Activated effector memory CD4-positive, alpha-beta T cell treated with Interleukin-2 at 50 U/mL for 16 hours (primary cell): ENCODE data around the gene SREK1.
"Not testable (repeated sequence)": the region's sequence is repeated elsewhere in the genome, so short reads cannot be mapped to it uniquely, and the experiment has no call there.

ENCODE experiments used
- DNase-seq: peaks from one replicate; pipeline ENCODE4 v3.0.0-alpha.2; 2020

Gene SREK1, protein sequence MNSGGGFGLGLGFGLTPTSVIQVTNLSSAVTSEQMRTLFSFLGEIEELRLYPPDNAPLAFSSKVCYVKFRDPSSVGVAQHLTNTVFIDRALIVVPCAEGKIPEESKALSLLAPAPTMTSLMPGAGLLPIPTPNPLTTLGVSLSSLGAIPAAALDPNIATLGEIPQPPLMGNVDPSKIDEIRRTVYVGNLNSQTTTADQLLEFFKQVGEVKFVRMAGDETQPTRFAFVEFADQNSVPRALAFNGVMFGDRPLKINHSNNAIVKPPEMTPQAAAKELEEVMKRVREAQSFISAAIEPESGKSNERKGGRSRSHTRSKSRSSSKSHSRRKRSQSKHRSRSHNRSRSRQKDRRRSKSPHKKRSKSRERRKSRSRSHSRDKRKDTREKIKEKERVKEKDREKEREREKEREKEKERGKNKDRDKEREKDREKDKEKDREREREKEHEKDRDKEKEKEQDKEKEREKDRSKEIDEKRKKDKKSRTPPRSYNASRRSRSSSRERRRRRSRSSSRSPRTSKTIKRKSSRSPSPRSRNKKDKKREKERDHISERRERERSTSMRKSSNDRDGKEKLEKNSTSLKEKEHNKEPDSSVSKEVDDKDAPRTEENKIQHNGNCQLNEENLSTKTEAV

DNA sequence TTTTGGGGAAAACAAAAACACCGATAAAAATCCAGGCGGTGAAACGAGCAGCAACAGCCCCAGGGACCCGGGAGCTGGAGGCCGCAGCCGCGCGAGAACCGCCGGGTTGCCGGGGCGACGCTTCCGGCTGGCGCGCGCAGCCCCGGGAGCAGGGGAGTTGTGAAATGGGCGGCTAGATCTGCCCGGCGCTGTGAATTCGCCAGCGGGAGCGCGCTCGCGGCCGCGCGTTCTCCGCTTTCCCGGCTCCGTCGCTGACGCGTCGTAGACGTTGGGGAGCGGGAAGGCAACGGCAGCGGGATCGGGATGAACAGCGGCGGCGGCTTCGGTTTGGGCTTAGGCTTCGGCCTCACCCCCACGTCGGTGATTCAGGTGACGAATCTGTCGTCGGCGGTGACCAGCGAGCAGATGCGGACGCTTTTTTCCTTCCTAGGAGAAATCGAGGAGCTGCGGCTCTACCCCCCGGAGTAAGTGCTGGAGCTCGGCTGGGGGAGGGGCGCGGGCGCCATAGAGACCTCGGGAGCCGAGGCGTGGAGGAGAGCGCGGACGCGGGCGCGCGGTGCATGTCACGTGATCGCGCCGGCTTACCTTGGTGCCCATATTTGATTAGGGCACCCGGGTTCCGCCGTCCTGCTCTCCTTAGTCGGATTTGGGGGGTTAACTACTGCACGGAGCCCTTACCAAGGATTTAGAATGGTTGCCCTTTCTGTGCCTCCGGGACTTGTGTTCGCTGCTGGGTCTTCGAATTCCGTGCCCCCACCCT is at the start of gene SREK1:
SREK1 (plus strand) TSS at position 227 of the 760 bp plus-strand sequence; CDS start at position 304, 77 bp downstream.
- DNase-seq: peak; percentile 81

DNA sequence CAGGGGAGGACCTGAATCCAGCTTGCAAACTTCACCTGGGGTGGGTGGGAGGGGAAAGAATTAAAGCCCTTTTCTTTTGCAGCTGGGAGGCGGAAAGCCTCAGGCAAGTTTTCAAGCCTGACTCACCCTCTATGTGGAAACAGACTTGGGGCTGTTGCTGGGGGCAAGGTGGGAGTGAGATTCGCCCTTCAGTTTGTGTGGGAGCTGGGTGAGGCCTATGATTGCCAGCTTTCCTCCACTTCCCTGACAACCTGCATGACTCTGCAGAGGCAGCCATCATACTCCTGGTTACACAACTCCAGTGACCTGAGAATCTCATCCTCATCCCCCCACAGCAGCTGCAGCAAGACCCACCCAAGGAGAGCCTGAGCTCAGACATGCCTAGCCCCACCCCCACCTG is 43.2 kb upstream of the SREK1 start:
- no peak for DNase-seq

DNA sequence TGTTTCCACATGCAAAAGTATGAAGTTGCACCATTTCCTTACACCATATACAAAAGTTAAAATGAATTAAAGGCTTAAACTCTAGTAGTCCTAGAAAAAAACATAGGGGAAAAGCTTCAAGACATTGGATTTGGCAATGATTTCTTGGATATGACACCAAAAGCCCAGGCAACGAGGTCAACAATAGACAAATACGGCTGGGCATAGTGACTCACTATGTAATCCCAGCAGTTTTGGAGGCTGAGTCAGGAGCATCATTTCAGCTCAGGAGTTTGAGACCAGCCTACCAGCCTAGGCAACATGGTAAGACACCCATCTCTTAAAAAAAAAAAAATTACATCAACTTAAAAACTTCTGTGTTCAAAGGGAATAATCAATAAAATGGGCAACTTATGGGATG is 30.9 kb upstream of the SREK1 start:
- DNase-seq: no peak

DNA sequence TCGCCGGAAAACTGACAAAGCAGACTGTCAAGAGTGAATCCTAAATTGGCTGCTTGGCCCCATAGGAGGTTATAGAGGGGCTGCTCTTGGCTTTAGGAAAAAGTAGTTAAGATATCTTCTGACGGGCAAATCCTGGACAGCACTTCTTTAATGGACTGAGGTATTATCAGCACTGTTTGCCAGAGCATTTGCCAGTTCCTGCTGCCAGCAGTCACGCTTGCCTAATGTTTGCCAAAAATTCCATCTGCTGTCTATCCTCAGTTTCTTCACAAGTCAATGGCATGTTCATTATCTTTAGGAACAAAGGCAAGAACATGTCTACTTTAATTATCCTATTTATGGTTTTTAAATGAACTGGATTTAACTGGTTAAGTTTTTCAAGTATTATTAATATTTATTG is 25.8 kb upstream of the SREK1 start:
- DNase-seq: no peak

DNA sequence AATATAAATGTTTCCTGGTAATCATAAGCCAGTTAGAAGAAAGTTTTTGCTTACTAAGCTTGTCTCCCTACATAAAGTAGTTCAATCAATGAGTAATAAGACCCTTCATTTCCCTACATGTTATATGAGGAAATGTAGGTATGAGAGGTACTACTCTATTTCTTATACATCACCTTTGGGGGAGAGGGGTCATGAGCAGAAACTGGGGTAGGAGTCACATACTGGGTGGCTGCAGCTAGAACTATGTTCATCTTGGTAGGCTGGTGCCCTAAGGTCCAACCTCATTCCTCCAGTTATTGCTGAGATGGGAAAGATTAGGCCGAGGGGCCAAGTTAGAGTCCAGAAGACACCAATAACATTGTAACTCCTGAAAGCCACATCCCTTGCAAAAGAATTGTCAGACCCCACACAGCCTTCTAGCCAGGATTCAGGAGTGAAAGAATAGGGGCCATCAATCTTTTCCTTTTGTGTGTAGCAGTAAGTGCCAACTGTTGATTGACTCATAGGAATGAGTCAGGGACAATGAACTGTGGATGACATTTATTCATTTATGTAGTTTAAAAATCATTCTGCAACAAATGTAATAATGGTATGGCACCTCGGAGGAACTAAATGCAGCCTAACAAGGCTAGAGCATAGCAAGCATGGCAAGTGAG is 21.6 kb upstream of the SREK1 start:
- DNase-seq: no peak

DNA sequence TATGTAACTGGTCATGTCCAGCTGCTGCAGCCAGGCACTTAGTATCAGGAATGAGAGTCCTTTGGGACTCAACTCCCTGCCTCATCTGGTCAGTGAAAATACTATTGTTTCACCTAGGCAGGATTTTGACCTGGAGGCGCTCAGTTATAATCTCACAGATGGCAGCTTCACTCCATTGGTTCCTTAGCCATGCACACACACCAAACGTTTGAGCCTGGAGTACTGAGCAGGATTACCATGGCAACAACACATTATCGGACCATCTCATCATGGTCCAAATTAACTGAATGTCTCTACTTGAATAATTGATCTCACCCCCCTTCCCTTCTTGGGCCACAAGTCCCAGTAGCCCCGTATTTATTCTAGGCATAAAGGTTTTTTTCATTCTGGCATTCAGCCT is 15.0 kb upstream of the SREK1 start:
- no peak for DNase-seq

DNA sequence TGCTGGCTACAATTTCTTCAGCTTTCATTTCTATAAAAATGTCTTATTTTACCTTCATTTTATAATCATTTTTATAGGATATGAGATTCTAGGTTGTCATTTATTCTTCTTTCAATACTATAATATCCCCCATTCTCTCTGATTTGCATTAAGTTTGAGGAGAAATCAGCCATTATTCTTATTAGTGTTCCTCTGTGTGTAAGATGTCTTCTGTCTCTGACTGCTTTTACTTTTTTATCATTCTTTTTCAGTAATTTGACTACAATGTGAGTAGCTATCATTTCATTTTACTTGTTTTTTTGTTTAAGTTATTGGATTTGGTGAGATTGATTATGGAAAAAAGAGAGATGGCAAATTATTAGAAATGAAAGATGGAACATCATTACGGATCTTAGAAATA is 13.6 kb upstream of the SREK1 start:
- no peak for DNase-seq

DNA sequence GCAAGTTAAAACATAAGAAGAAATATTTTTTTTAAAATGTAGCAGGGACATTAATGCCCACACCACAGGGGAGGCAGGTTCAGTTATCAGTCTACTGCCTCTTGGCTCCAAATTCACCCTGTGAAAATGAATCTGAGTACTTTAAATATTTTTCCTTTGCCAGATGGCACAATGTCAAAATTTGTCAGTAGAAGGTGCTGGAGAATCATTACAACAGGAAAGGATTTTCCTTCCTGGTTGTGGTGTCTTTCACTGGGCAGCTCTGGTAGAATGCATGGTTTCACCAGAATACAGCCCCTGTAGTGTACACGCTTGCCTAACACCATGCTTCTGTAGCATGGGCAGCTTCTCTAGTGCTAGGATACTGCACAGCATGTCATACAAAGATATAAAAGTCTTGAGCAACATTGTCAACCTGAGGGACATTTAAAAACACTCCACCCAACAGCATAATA is 9.7 kb upstream of the SREK1 start:
- no peak for DNase-seq

DNA sequence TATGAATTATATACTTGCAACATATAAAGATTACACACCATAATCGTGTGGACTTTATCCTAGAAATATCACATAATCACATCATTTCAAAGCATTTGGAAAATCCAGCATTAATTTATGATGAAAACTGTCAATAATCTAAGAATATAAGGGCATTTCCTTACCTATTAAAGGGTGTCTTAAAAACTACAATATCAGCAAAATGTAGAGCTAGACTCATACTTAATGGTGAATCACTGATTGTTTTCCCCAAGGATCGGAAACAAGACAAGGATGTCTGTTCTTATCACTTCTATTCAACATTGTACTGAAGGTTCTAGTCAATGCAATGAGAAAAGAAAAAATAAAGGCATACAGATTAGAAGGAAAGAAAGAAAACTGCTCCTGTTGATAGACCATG is 8.0 kb upstream of the SREK1 start:
- no peak for DNase-seq

DNA sequence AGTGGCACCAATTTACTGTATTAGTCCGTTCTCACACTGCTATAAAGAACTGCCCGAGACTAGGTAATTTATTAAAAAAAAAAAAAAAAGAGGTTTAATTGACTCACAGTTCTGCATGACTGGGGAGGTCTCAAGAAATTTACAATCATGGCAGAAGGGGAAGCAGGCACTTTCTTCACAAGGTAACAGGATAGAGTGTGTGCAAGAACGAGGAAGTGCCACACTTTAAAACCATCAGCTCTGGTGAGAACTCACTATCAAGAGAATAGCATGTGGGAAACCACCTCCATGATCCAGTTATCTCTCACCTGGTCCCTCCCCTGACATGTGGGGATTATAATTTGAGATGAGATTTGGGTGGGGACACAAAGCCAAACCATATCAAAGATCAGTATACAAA is 7.2 kb upstream of the SREK1 start:
- not testable (repeated sequence) for DNase-seq

DNA sequence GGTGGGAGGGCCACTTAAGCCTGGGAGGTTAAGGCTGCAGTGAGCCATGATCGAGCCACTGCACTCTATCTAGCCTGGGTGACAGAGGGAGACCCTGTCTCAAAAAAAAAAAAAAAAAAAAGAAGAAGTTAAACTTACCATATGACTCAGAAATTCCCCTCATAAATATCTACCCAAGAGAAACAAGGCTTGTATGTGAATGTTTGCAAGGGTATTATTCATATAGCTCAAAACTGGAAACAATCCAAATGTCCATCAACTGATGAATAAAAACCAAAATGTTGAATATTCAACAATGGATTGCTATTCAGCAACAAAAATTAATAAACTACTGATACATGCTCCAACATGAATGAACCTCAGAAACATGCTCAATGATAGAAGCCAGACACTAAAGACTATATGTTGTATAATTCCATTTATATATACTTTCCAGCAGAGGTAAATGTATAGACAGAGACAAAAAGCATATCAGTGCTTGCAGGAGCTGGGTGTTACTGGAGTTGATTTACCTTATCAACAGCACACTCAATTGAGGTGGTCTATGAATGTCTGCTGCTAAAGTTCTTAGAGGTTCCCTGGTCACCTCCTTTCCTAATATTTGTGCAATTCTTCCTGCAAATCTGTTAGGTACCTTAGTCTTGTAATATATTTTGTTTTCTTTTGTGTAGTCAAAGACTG is 5.3 kb upstream of the SREK1 start:
- DNase-seq: no peak

DNA sequence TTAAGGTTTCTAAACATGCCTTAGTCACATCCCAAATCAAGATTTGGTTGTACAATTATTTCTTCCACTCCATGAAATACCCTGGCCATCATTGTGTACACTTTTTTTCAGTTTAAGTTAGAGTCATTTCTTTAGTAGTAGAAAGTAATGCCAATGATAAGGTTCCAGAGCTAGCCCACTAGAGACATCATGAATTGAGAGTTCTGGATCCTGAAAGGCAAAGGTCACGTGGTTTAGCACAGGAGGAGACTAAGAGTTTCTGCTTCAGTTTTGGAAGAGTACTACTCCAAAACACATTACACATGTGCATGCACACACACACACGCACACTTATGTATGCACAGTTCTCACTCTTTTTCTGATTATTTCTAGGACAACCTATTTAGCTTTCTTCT is 4.8 kb upstream of the SREK1 start:
- no peak for DNase-seq

DNA sequence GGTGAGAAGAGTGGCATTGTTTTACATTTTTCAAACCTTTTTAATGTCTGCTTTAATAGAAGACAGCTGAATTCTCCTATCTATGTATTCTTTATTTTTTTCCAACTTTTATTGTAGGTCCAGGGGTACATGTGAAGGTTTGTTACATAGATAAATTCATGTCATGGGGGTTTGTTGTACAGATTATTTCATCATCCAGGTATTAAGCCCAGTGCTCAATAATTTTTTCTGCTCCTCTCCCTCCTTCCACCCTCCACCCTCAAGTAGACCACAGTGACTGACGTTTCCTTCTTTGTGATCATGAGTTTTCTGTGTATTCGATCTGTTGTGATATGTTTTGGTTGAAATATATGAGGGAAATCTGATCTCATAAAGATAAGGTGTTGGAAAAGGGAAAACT is 1.7 kb upstream of the SREK1 start:
- DNase-seq: no peak

DNA sequence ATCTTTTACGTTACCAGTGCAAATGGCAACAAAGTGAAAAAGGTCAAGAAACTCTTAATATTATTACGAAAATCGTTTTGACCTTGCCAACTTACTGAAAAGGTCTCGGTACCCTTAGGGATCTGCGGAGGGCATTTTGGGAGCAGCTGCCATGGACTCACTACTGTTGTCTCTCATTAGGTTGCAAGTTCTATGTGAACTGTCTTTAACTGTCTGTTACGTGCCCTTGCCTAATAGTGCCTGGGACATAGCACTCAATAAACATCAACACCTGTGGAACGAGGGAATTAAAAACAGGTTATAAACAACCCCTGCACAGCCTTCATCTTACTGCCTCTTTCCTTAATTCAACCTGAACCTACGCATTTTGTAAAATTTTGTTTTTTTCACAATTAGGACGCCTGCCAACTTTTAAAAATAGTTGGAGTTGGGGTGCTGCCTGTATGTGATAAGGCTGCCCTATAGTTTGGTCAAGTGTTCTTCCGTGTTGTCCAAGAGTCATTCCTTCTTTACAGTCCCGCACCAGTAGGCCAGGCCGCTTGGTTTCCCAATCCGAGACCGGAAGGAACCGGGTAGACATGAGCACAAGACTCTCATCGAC is 527 bp upstream of the SREK1 start:
- no peak for DNase-seq

DNA sequence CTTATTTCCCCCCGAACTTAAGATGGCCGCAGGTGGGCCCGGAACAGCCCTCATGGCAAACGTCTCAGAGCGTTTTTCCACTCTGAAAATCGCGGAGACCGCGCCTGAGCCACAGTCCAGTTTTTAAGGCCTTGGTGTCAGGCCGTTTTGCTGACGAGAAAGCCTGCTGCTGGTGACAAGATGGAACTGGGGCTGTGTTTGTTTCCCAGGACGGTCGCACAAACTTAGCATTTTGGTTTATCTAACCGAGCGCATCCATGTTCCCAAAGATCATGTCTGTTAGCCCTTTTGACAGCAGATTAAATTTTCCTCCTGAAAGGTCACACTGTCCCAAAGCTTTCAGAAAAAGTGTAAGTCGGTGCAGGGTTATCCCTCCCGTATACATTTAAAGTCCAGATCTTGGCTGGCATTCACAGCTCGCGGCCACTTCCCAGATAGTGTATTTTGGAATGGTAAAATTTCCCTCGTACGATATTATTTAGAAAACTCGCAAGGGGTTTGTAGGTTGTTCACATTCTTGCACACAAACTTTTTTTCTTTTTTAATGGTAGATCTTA is 812 bp downstream of the SREK1 start:
- no peak for DNase-seq

DNA sequence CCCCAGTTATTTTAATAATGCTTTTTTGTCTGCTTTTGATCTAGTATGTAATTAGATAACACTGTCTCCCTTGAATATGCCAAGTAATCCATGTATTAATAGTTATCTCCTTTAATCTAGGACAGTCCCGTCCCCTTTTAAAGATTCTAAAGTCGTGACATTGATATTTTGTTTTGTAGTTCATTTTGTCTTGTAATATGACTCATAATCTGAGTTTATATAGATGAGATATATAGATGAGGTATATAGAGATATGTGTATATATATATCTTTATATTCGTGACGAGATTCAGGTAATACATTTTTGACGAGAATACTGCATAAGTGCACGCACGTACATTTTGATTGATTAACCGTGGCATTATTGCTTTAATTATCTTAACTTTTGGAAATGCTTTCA is 1.6 kb downstream of the SREK1 start:
- no peak for DNase-seq

DNA sequence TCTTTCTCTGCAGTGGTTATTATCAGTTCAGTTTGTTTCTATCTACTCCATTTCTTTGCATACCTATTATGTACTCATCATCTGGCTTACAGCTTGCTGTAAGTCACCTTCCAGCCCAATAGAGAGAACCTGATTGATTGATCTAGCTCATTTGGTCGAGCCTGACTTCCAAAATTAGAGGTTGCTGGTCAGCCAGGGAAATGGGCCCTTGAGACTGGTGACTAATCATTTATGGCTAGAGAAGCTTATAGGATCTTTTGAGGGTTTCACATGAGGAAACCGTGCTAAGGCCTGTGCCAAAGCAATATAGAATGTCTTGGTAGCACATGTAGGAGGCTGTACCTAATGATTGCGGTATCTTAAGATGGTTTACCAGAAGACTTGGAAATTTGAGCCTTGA is 5.8 kb downstream of the SREK1 start:
- DNase-seq: no peak

DNA sequence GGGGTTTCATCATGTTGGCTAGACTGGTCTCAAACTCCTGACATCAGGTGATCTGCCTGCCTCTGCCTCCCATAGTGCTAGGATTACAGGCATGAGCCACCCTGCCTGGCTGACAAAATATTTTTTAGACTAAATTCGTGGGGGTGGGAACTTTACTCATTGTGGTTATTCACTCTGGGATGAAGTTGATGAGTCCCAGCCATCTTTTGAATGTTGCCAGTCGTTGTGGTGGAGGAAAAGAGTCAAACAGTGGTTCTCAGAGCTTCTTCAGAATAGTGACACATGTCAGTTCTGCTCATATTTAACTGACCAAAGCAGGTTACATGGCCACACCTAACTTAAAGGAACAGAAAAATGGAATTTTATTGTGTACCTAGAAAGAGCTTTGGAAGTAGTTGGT is 6.9 kb downstream of the SREK1 start:
- DNase-seq: no peak

DNA sequence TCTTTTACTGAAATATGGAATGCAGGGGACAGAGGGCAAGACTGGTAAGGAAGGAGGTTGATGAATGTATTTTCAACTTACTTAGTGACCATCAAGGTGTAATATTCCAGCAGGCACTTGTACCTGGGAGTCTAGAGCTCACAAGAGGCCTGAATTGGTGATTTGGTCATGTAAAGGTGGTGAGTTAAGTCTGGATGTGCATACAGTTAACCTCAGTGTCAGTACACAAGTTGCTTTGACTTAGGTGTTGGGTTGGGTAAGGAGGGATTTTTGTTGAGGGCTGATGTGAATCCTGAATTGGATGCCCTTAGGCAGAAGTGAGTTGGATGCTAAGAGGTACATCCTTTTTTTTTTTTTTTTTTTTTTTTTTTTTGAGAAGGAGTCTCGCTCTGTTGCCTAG is 7.4 kb downstream of the SREK1 start:
- no peak for DNase-seq

DNA sequence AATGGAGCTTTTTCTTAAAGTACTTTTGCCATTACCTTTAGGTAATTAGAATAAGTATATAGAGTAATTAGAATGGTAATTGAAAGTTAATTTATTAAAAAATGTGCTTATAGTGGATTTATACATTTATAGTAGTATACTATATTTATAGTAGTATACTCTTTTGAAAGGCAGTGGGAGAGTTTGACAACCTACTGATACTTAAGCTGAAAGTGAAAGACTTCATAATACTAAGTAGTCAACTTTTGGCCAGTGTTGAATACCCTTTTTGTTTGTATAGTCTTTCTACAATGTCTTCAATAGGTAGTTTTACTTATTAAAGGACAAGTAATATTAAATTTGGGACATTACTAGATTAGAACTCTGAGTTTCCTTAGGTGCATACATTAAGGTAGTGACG is 12.9 kb downstream of the SREK1 start:
- no peak for DNase-seq

DNA sequence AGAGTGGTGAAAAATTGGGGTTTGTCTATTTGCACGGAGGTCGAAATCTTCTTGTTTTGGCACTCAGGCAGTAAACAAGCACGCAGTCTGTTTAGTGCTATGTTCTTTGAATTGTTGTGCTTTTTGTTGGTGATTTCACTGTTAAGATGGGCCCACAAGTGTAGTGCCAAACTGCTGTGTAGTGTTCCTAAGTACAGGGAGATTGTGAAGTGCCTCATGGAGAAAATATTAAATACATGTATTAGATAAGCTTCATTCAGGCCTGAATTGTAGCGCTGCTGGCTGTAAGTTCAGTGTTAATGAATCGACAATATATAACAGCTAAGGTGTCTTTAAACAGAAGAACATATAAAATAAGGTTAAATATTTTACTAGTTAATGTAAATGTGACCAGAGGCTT is 17.3 kb downstream of the SREK1 start:
- no peak for DNase-seq
